ENCODE data around the gene TRIM17. TPM values are rescaled to one million over a fixed set of nuclear protein-coding genes. Genes with fewer than 3 reads are reported as not detected.

TRIM17 gene
- total RNA-seq, 4 donors from 2014 or later, result not detected

- H3K4me3 ChIP-seq, result no peak overlapping the region
- intact Hi-C loops (cut with DNase I), result no loop called here
- 91% methylated on average over 1 of the region's 1 CpG for WGBS
- peaks cover 12 to 27% (median 24%) of the 10 kb centered on the region in 4 donors for H3K4me1 ChIP-seq
- H3K27me3 ChIP-seq, result peaks cover 0 to 46% (median 20%) of the 10 kb centered on the region in 4 donors
- TF ChIP-seq POLR2A (IDR thresholded peaks at IDR 0.05; ENCODE audit: low read depth) (no peak), CTCF (IDR thresholded peaks at IDR 0.05) (no peak)
- DNase-seq (ENCODE audit: extremely low spot score), result no peak
- no peaks in the 10 kb centered on the region for H3K9me3 ChIP-seq
- no peak overlapping the region for H3K27ac ChIP-seq (replicated peaks in 1 of 4)
- no peaks in the 10 kb centered on the region for H3K36me3 ChIP-seq
These were observed 37.6 kb upstream of the TRIM17 start for GRCh38 chr1:228454238-228454637.

GRCh38 chr1:228453614-228454013 lies 37.0 kb upstream of the TRIM17 start:
- Histone ChIP-seq H3K9me3 (no peaks in the 10 kb centered on the region), H3K36me3 (no peaks in the 10 kb centered on the region), H3K4me3 (no peak overlapping the region), H3K27me3 (peaks cover 0 to 39% (median 15%) of the 10 kb centered on the region in 4 donors), H3K4me1 (peaks cover 6 to 21% (median 17%) of the 10 kb centered on the region in 4 donors), H3K27ac (replicated peaks in 1 of 4) (no peak overlapping the region)
- TF ChIP-seq CTCF (IDR thresholded peaks at IDR 0.05) (no peak), POLR2A (IDR thresholded peaks at IDR 0.05; ENCODE audit: low read depth) (no peak), EP300 (IDR thresholded peaks at IDR 0.05) (no peak), POLR2AphosphoS5 (IDR thresholded peaks at IDR 0.05) (no peak)
- WGBS, result no CpG with 5 or more reads among the region's 3 CpGs
- intact Hi-C loops (cut with DNase I), result no loop called here
- no peak for DNase-seq (ENCODE audit: extremely low spot score)

DNA sequence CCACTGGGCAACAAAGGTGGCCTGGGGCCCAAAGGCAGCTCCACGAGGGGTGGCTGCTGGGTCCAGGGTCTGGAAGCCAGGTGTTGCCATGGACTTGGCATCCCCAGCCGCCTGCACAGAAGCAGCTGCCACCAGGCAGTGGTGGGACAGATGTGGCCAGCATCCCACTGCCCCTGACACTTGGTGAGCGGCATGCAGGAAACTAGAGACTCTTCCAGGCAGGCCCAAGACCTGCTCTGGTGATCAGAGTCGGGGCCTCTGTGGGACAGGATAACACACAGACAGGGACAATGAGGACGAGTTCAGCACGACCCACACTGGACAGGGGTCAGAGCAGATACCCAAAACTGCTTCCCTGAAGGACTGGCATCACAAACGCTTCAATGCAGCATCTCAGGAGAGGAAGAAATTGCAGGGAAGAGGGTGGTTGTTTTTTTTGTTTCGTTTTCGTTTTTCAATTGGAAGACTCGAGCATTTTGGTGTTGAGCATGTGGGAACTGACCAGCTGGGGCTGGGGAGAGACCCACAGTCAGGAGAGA lies 36.4 kb upstream of the TRIM17 start:
- DNase-seq (ENCODE audit: extremely low spot score), result no peak
- Histone ChIP-seq H3K9me3 (no peaks in the 10 kb centered on the region), H3K4me3 (no peak overlapping the region), H3K36me3 (no peaks in the 10 kb centered on the region), H3K4me1 (peaks cover 3 to 15% (median 12%) of the 10 kb centered on the region in 4 donors), H3K27ac (replicated peaks in 1 of 4) (no peak overlapping the region), H3K27me3 (peaks cover 0 to 34% (median 12%) of the 10 kb centered on the region in 4 donors)
- 91% methylated on average over 9 of the region's 10 CpGs for WGBS
- no peak for TF ChIP-seq POLR2AphosphoS5 (IDR thresholded peaks at IDR 0.05)
- intact Hi-C loops (cut with DNase I), result no loop called here

DNA sequence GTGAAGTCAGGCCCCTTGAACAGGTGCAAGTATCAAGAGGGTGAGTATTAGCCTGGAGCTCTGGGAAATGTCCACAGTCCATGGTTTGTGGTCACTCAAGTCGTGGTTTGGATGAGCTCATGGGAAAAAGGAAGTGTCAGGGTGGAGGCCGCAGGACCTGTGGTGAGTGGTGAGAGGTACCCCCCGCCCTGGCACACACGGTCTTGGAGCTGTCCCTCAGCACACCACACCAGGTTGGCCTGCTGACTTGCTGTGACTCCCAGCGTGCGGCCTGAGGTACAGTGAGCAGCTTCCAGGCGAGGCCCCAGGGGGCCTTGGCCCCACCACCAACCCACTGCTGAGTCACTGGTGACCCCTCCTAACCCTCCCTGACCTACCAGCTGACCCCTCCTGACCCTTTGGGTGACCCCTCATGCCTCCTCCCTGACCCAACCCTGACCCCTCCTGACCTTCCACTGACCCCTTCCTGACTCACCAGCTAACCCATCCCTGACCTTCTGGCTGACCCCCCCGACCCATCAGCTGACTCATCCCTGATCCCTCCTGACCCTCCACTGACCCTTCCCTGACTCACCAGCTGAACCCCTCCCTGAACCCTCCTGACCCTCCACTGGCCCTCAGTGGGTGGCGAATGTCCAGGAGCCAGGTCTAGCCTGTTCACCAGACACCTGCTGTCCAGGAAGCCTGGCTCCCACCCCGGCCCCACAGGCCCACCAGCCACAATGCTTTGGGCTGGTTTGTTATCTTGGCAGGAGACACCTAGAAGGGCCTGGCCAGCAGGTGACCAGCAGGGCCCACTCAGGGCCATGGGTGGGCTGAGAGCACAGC lies 35.7 kb upstream of the TRIM17 start:
- intact Hi-C loops (cut with DNase I), result no loop called here
- Histone ChIP-seq H3K9me3 (no peaks in the 10 kb centered on the region), H3K36me3 (no peaks in the 10 kb centered on the region), H3K4me1 (peaks cover 3 to 9% (median 5%) of the 10 kb centered on the region in 4 donors), H3K4me3 (no peak overlapping the region), H3K27me3 (peaks cover 0 to 32% (median 10%) of the 10 kb centered on the region in 4 donors), H3K27ac (replicated peaks in 1 of 4) (no peak overlapping the region)
- DNase-seq (ENCODE audit: extremely low spot score), result no peak
- WGBS, result 84% methylated on average over 6 of the region's 10 CpGs
- no peak for TF ChIP-seq EP300 (IDR thresholded peaks at IDR 0.05)
- no peak for TF ChIP-seq POLR2A (IDR thresholded peaks at IDR 0.05; ENCODE audit: low read depth)
- TF ChIP-seq CTCF (IDR thresholded peaks at IDR 0.05), result no peak
- no peak for TF ChIP-seq POLR2AphosphoS5 (IDR thresholded peaks at IDR 0.05)

- intact Hi-C loops (cut with DNase I), result no loop called here
- WGBS, result 94% methylated on average over 9 of the region's 11 CpGs
- Histone ChIP-seq H3K27ac (replicated peaks in 1 of 4) (no peak overlapping the region), H3K9me3 (no peaks in the 10 kb centered on the region), H3K4me3 (no peak overlapping the region), H3K36me3 (no peaks in the 10 kb centered on the region), H3K4me1 (peaks cover 0 to 16% (median 13%) of the 10 kb centered on the region in 4 donors), H3K27me3 (peaks cover 0 to 43% (median 14%) of the 10 kb centered on the region in 4 donors)
- no peak for DNase-seq (ENCODE audit: extremely low spot score)
- TF ChIP-seq POLR2A (IDR thresholded peaks at IDR 0.05; ENCODE audit: low read depth), result no peak
- TF ChIP-seq POLR2AphosphoS5 (IDR thresholded peaks at IDR 0.05), result no peak
- no peak for TF ChIP-seq CTCF (IDR thresholded peaks at IDR 0.05)
- TF ChIP-seq EP300 (IDR thresholded peaks at IDR 0.05), result no peak
These were observed 33.5 kb upstream of the TRIM17 start for GRCh38 chr1:228450200-228450599.
